HG03521 (cell line): ENCODE measurements around the gene SRMS.

Experiments used
- ATAC-seq: cut with Tn5 transposase; IDR thresholded peaks from one replicate; pipeline ENCODE4 v1.9.1; 2021; ENCODE audit warnings: mild to moderate bottlenecking, moderate library complexity; ENCODE audit not compliant: unreplicated experiment

SRMS gene

DNA sequence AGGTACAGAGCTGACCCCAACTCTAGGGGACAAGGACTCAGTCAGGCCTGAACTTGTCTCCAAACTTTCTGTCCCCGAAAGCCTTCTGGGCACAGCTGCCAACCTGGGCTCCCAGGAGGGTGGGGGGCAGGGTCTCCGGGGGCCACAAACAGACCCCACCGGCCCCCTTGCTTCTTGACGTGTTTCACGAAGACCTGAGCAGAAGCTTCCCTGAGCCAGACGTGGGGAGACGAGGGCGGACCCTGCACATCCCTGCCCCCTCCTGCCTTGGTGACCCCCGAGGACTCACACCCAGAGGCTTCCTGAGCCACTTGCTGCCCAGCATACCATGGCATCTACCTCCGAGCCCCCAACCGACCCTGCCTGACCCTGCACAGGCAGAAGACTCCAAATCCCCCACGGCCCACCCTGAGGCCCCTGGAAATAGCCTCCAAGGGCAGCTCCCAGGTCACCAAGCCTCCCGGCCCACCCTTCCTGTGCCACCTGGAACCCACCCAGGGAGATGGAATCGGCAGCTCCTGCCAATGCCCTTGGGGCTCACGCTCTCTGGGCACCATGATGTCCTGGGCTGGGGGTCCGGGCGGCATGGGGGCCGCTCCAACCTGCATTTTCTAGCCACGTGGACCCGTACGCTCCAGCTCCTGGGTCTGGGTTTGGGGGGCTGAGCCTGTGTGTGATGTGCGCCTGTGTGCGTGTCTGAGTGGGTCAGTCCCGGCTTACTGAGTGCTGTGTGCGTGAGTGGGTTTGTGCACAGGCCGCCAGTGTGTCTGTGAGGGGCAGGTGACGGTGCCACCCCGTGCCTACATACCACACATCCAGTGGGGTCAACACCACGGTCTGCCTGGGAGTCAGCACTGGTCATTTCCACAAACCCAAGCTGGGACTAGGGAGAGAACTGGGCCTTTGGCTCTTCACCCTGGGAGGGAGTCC lies 7.8 kb downstream of the SRMS start:
- ATAC-seq, result no peak

GRCh38 chr20:63539092-63539430 lies 8.5 kb downstream of the SRMS start:
- no peak for ATAC-seq

- no peak for ATAC-seq
Observed at GRCh38 chr20:63538204-63539091, 9.1 kb downstream of the SRMS start.

GRCh38 chr20:63537525-63538203 lies 9.9 kb downstream of the SRMS start:
- peak; percentile 80 for ATAC-seq

GRCh38 chr20:63536997-63537524 lies 10.5 kb downstream of the SRMS start, which contains the start of gene PTK6:
TSS of gene PTK6 (minus strand) at chr20:63537376. CDS start at chr20:63537314, 62 bp downstream.
- ATAC-seq, result no peak

GRCh38 chr20:63536241-63536977 lies 11.1 kb downstream of the SRMS start:
- no peak for ATAC-seq

GRCh38 chr20:63534831-63535651 lies 12.5 kb downstream of the SRMS start:
- ATAC-seq, result no peak

GRCh38 chr20:63534427-63534830 lies 13.1 kb downstream of the SRMS start:
- ATAC-seq, result no peak

- ATAC-seq, result no peak
Observed at GRCh38 chr20:63533871-63534393, 13.6 kb downstream of the SRMS start.

DNA sequence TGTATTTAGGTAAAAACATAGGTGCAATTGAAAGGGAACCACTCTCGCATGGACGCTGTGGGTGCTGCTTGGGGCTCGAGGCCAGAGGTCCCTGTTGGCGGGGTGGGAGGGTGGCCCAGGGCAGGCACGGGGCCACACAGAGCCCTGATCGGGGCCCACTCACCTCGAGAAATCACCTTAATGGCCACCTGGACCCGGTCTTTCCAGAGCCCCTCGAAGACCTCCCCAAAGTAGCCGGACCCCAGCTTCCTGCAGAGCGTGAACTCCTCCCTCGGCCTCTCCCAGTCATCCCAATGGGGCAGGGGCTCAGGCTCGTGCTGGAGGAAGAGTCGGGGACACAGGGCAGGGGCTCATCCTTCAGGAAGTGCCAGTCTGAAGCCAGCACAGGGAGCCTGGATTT lies 14.2 kb downstream of the SRMS start:
- no peak for ATAC-seq

- ATAC-seq, result no peak
Observed at GRCh38 chr20:63532449-63532971, 15.0 kb downstream of the SRMS start.

GRCh38 chr20:63531686-63532448 lies 15.7 kb downstream of the SRMS start:
- ATAC-seq, result no peak

GRCh38 chr20:63530788-63531160 lies 16.8 kb downstream of the SRMS start:
- no peak for ATAC-seq

DNA sequence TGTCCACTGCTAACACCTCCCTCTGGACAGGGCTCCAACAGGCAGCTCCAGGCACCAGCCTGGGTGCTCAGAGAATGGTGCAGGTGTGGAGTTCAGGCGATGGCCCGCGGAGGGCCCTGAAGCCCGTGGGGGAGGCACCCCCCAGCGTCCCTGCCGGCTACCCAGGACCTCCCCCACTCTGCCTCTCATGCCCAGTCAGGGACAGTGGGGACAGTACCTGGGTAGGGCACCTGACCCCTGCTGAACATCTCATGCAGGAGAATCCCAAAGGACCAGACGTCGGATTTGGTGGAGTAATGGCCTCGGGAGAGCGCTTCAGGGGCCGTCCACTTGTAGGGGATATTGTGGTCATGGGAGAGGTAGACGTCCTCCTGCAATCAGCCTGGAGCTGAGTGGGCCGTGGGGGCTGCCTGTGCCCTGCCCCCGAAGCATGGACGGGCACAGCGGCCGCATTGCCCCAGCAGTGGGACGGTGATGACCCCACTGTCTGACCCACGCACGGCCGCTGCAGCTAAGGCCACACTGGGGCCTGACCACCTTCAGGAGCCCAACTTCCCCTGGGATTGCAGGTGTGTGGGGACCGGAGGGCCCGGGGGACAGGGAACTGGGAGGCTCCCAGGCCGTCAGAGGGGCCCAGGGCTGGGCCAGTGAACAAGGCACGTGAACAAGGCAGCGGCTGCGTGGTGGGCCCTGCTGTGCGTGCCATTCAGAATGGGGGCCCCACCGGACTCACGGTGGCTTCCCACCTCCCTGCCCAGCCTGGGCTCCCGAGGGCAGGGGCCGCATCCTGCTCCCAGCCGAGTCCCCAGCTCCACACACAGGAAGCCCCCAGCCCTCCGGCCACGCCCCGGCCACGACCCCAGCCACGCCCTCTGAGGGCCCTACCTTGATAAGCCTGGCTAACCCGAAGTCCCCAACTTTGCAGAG lies 17.4 kb downstream of the SRMS start:
- ATAC-seq, result no peak

DNA sequence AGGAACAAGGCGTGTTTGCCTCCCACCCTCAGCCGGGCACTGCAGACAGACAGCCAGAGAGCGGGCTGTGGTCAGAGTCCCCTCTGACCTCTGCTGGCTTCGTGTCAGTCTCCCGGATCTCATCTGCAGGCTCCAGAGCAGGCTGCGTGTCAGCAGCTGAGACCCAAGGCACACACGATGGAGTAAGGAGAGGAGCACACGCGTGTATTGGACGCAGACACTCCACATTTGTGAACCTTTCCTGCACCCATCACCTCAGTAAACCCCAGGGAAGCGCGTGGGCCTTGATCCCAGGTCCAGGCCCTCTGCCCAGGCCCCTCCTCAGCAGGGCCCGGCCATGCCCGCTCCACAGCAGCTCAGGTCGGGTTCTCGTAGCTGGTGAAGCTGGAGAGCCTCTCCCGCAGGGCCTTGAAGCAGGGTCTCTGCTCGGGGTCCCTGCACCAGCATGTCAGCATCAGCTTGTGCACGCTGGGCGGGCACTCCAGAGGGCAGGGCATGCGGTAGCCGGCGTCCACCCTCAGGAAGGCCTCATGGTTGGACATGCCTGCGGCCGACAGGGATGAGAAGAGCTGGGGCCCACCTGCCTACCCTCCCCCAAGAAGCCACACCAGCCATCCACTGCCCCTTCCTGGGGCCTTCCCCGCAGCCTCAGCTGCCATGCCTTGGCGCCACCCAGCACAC lies 18.2 kb downstream of the SRMS start:
- ATAC-seq, result no peak

GRCh38 chr20:63527184-63527583 lies 20.4 kb downstream of the SRMS start:
- ATAC-seq, result no peak

GRCh38 chr20:63525971-63526370 lies 21.6 kb downstream of the SRMS start:
- ATAC-seq, result no peak
